ENCODE measurements around the gene STPG4. TPM values are rescaled to one million over a fixed set of nuclear protein-coding genes. Genes with fewer than 3 reads are reported as not detected.

The STPG4 gene
- total RNA-seq, 1 experiment from 2014 or later = 10.6 TPM

- ChIA-PET POLR2A (interaction anchor here (1.2 kb wide), 1 partner anchor 9 kb away, joined by 3 read pairs; no protein-coding TSS in a partner anchor), CTCF (interaction anchor here (0.9 kb wide), 1 partner anchor 10 kb away, joined by 4 read pairs; no protein-coding TSS in a partner anchor), RAD21 (ENCODE audit: low non-redundant PET in 1 of 2, low total read pairs in 2 of 2, uncharacterized antibody in 2 of 2, unreplicated experiment in 2 of 2) (no interaction called here)
- Histone ChIP-seq H3K36me3 (ENCODE audit: control insufficient read depth in 1 of 2, insufficient read depth in 2 of 2, low read length in 2 of 2) (0 out of 4 replicates have a peak, but pooled peaks cover 0 to under 1% of the 10 kb centered on the region in 2 experiments), H3K27me3 (ENCODE audit: insufficient read depth, low read length) (no peaks in the 10 kb centered on the region), H3K27ac (ENCODE audit: low read depth, low read length) (peak overlapping the region; percentile 95), H4K20me1 (ENCODE audit: insufficient read depth) (no peaks in the 10 kb centered on the region), H3K9ac (ENCODE audit: low read length) (peak overlapping the region; percentile 66), H3K4me2 (ENCODE audit: low read length) (peak overlapping the region; percentile 75), H3K4me1 (ENCODE audit: control insufficient read depth in 1 of 2, insufficient read depth in 2 of 2, low read length in 2 of 2) (peaks cover 63 to 89% of the 10 kb centered on the region in 2 experiments), H3K9me3 (ENCODE audit: control insufficient read depth in 1 of 2, insufficient read depth in 1 of 2, low read depth in 1 of 2, low read length in 2 of 2) (no peaks in the 10 kb centered on the region), H2AFZ (ENCODE audit: low read depth, low read length, poor library complexity, severe bottlenecking) (no peak overlapping the region), H3K9me2 (ENCODE audit: insufficient read depth) (no peaks in the 10 kb centered on the region), H3K4me3 (replicated peaks in 1 of 2; ENCODE audit: low read depth in 1 of 2, low read length in 2 of 2) (peak overlapping the region in 1 of 2 experiments; percentile 44; a peak in 1 of 4 replicates), H3K79me2 (ENCODE audit: insufficient read depth, low read length) (peaks cover 90% of the 10 kb centered on the region)
- ATAC-seq = no peak
- intact Hi-C loops (cut with micrococcal nuclease) = no loop called here
- no peak for DNase-seq (ENCODE audit: low read depth, low spot score)
- TF ChIP-seq SIN3A (IDR thresholded peaks at IDR 0.05; ENCODE audit: low read depth) = no peak
- TF ChIP-seq CTCF (IDR thresholded peaks at IDR 0.05 in 2 of 3, conservative IDR thresholded peaks at IDR 0.05 in 1 of 3; ENCODE audit: borderline replicate concordance in 1 of 3, insufficient read depth in 1 of 3, low read depth in 2 of 3, low read length in 2 of 3) = no peak
- TF ChIP-seq REST (IDR thresholded peaks at IDR 0.05; ENCODE audit: low read depth) = no peak
- no peak for TF ChIP-seq FOSL1 (IDR thresholded peaks at IDR 0.05; ENCODE audit: low read depth)
- no peak for TF ChIP-seq SP1 (IDR thresholded peaks at IDR 0.05; ENCODE audit: low read depth)
- TF ChIP-seq RAD21 (IDR thresholded peaks at IDR 0.05; ENCODE audit: low read depth) = no peak
- TF ChIP-seq CEBPB (IDR thresholded peaks at IDR 0.05; ENCODE audit: low read depth) = no peak
- no peak for TF ChIP-seq ELF1 (IDR thresholded peaks at IDR 0.05; ENCODE audit: borderline replicate concordance, low read depth)
- TF ChIP-seq YY1 (IDR thresholded peaks at IDR 0.05; ENCODE audit: extremely low read depth, insufficient replicate concordance, low read depth, low read length) = no peak
- TF ChIP-seq ZNF274 (IDR thresholded peaks at IDR 0.05; ENCODE audit: low read depth, low read length) = no peak
- no peak for TF ChIP-seq ZBTB33 (IDR thresholded peaks at IDR 0.05; ENCODE audit: extremely low read depth, insufficient replicate concordance, low read length)
- TF ChIP-seq EZH2 (IDR thresholded peaks at IDR 0.05) = no peak
- TF ChIP-seq EGR1 (IDR thresholded peaks at IDR 0.05; ENCODE audit: low read depth) = no peak
- TF ChIP-seq SRF (IDR thresholded peaks at IDR 0.05; ENCODE audit: low read depth) = no peak
- no peak for TF ChIP-seq ATF3 (IDR thresholded peaks at IDR 0.05)
- no peak for TF ChIP-seq EZH2phosphoT487 (IDR thresholded peaks at IDR 0.05; ENCODE audit: borderline replicate concordance)
- no peak for TF ChIP-seq POLR2A (IDR thresholded peaks at IDR 0.05; ENCODE audit: borderline replicate concordance, extremely low read depth, insufficient read depth, insufficient read length)
- no TSS peak for BruUV-seq (replicated peaks)
These were observed 76.3 kb downstream of the STPG4 start for GRCh38 chr2:47078541-47079482.
